Effector CD4-positive, alpha-beta T cell (primary cell): Measurements from ENCODE around the gene OGA.
"Not testable (repeated sequence)": the region's sequence is repeated elsewhere in the genome, so short reads cannot be mapped to it uniquely, and the experiment has no call there.

Experiments
- DNase-seq: peaks from one replicate; pipeline ENCODE4 v3.0.0-alpha.2; 2020

Gene OGA

GRCh38 chr10:101797403-101798059 is 20.7 kb downstream of the OGA start:
- no peak for DNase-seq

DNA sequence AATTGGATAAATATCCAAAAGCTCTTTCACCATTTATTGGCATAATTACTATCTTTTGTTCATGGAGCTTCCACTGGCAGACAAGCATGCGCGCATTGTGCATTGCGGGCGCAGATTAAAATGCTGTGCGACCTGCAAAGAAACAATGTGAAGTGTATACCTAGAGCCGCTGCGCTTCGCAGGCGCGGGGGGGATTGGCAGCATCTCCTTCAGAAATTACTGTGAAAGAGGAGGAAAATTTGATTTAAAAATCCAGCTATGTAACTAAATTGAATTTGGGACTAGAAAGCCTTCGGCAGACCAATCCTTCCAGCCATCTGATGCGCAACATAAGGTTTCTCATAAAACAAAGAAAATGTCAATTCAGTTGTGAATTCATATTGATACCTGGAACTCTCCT is 24.7 kb downstream of the OGA start:
- DNase-seq: no peak

- DNase-seq: no peak
Observed at GRCh38 chr10:101789686-101790085, 28.6 kb downstream of the OGA start.

- not testable (repeated sequence) for DNase-seq
Observed at GRCh38 chr10:101789231-101789630, 29.0 kb downstream of the OGA start.

GRCh38 chr10:101785801-101786200 is 32.4 kb downstream of the OGA start:
- DNase-seq: no peak

DNA sequence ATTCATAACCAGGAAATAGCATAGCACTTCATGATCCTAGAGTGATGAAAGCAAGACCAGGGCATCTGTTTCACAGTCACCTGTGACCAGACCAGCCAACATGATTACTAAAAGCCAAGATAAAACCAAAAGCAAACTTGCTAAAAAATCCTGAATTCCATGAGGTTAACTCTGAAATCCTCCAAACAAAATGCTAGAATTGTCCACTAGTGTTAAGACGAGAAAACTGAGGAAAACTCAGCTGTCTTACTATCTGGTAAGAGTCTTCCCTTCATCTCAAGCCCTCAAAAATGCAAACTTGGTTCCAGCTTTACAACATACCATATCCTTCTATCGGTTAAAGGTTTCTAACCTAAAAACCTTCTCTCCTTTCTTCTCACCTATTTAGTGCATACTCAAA is 33.7 kb downstream of the OGA start:
- DNase-seq: no peak

DNA sequence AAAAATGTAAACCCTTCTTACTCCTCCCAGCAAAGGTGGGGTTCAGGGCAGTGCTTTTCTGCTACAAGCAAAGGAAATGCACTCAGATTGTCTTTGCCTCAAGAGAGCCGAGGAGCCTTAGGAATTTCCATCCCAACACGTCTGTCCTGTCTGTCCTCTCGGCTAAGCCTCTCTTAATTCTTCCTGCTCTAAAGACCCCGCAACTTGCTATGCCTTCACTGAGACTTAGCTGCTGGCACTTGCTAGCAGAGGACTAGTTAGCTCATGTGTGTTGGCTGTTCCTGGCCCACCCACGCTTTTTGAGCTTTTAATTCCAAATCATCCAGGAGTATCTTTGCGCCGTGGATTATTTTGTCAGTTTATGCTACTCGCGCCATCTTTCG is 34.5 kb downstream of the OGA start:
- no peak for DNase-seq

- peak; percentile 78 for DNase-seq
Observed at GRCh38 chr10:101782811-101783735, 35.2 kb downstream of the OGA start, which contains the start of gene NPM3. TSS of gene NPM3 (minus strand) at chr10:101783446. CDS start at chr10:101783390, 56 bp downstream.

DNA sequence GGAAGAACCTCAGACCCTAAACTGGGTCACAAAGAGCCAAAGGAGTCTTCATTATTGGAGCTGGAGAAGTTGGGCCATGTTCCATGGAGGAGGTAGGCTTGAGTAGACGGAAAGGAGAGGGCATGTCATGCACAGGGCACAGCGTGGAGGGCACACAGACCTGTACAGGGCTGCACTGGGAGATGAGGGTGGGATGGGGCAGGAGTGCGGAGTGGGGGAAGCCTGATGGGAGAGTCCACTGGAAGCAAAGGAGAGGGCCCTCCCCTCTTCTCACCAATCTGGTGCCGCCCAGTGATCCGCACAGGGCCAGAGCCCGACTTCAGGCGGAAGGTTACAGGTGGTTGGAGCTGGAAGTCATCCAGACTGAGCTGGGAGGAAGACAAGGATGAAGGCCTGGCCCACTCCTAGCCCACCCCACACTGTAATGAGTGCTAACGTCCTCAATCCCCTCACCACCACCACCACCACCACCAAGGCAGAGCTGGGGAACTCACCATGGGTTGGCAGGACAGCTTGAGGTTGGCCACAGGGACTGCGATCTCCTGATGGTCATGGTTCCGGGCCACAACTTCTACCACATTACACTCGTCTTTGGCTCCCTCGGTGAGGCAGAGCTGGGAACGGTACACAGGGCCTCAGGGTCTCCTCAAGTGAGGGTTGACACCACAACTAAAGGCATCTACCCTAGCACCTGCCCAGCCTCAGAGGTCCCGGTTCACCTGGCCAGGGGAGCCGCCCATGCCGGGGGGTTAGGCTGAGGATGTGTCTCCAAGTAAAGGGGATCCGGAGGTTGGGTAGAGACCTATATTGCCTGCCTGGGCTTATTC is 36.0 kb downstream of the OGA start:
- no peak for DNase-seq

- no peak for DNase-seq
Observed at GRCh38 chr10:101781655-101781983, 36.6 kb downstream of the OGA start.

DNA sequence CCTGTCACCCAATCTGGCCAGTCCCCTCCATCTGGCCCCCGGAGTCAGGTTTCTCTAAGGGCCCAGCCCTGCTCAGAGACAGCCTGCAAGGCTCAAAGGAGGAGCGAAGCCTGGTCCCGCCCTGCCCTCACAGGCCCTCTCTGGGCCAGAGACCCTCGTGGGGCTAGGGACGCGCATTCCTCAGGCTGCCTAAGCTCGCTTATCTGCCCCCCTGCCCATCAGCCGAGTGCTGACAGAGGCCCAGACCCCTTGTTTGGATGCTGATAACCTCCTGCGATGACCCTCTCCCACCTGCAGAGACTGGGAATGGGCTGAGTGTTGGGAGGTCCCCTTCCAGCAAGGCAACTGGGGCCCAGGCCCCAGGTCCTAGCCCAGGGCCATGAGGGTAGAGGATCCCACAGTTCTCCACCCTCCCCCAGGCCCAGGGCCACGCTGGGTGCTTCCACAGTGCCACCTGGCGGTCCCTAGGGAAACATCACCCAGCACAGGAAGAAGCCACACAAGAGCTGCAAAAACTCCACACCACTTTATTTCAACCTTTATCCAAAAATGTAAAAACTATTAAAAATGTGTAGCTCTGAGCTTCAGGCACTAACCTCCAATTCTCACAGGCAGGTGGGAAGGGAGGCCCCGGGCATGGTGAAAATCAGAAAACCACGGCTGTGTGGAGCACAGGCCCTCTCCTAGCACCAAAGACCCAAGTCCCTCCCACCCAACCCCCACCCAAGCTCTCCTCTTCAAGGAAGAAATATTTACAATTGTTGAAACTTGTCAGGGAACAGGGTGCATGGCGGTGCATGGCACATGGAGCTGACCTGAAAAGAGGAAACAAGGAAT is 37.2 kb downstream of the OGA start:
- peak; percentile 57 for DNase-seq

- DNase-seq: no peak
Observed at GRCh38 chr10:101780187-101780817, 37.9 kb downstream of the OGA start.

GRCh38 chr10:101779544-101780186 is 38.6 kb downstream of the OGA start:
- peak; percentile 78 for DNase-seq

- DNase-seq: no peak
Observed at GRCh38 chr10:101778781-101779543, 39.3 kb downstream of the OGA start.

DNA sequence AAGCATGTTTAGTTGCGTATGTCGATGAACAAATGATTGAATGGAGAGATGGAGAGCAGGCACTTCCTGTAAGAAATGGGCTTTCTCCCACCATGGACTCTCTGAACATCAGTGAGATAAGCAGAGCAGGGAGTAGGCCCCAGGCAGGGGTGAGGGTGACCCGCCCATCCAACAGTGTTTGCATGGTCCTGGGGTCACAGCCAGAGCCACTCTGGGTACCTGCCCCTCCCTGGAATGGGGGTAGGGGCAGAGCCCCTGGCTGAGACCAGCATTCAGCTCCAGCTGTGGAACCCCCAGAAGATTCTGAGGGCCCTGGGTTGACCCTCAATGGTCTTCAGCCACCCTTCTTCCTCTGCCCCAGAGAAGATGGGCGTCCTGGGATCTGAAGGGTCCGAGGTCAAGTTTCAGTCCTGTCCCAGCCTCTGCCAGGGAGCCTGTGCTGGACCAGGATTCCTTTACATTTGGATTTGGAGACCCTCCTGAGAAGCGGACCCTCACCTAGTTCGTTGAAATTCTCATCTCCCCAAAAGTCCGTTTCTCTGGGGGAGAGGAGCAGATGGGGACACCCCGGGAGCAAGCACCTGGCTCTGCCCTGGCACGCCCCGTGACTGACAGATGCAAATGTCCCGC is 40.0 kb downstream of the OGA start:
- DNase-seq: no peak

GRCh38 chr10:101777619-101778145 is 40.6 kb downstream of the OGA start:
- DNase-seq: no peak

- DNase-seq: no peak
Observed at GRCh38 chr10:101776161-101776817, 42.0 kb downstream of the OGA start.

DNA sequence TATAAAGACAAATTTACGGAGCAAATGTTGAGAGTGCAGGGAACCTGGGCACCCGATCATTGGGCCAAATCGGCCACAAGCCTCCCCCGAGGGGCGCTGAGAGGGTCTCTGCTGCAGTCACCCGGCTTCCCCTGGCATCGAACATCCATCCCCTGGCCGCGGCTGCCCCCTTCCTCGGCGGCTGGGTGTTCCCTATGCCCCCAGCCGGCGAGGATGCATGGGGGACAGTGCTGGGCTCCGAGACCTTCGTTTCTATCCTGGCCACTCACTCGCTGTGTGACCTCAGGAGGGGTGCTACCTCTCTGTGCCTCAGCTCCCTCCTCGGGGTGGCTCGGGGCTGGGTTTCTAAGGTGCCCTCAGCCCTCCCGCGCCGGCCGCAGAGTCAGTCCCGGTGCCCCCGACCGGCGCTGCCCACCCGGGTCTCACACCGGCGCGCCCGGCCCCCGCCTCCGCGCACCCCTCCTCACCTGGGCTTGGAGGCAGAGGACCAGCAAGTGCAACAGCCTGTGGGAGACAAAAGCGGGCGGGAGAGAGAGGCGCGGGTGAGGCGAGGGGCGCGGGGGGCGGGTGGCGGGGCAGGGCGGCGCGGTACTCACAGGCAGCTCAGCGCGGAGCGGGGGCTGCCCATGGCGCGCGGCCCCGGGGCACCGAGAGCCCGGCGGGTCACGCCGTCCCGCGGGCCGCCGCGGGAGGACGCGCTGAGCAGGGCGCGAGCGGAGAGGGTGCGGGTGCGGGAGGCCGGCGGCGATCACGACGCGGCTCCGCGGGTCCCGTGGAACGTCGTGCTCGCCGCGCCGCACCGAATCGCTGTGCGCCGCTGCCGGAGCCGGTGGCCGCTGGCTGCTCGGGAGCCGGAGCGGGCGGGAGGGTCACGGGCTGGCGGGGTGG is 42.7 kb downstream of the OGA start, which contains the start of gene FGF8:
Gene FGF8, minus strand, starts transcription at position 842 of the 888 bp plus-strand sequence. Its CDS starts 214 bp downstream, at position 628.
- no peak for DNase-seq
